Activated gamma-delta T cell treated with anti-CD3 and anti-CD28 coated beads, Interleukin-2, amount 50 U/mL, for 16 hours (primary cell): ENCODE results near the gene OLFM2.
A peak's percentile ranks its signal among the peaks of the same experiment; 100 is the strongest.
"Not testable (repeated sequence)": the region's sequence is repeated elsewhere in the genome, so short reads cannot be mapped to it uniquely, and the experiment has no call there.

Source experiments
- DNase-seq: peaks from one replicate; pipeline ENCODE4 v3.0.0-alpha.2; 2020; ENCODE audit warnings: low read depth

Gene OLFM2

DNA sequence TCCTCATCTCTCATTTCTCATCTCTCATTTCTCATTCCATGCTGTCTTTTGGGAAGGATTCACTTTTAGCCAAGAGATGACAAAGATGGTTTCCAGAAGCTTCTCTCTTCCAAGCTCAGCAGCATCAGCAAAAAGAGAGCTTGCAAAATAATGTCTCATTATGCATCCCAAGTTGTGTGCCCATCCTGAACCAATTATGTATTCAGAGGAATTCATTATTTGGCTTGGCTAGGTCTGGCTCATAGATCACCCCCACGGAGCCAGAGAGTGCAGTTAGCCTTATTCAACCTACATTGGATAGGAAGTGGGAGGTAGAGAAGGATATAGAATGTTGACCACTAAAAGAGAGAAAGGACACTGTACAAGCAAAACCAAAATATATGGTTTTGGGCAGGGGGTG lies 5.4 kb upstream of the OLFM2 start:
- DNase-seq: no peak

DNA sequence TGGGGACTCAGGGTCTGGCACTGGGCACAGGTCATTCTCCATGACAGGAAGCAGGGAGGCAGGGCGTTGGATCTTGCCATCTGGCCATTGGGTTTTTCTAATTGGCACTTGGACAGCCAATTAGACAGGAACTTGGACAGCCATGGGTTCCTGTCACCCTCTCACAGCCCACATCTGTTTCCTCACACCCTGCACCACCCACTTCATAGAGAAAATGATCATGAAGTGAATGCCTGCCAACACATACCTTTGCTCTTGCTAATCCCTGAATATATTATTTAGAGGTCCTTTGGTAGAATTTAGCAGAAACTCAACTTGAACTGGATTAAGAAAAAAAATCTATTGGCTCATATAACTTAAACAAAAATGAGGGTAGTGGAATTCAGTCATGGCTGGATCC lies 4.9 kb upstream of the OLFM2 start:
- DNase-seq: no peak

DNA sequence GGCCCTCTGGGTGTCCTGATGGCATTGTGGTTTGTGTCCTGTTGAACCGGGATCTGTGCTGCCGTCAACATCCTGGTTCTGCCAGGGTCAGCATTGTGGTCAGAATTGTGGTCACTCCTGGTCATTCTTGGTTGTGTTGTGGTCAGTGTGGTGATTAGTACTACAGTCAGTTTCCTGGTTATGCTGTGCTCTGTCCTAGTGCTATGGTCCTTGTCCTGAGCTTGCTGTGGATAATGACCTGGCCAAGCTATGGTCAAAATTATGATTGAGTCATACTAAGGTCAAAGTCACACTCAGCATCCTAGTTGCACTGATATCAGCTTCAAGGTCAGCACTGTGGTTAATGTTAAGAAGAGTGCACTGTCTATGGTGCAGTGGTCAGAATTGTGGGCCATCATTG lies 4.5 kb upstream of the OLFM2 start:
- no peak for DNase-seq

DNA sequence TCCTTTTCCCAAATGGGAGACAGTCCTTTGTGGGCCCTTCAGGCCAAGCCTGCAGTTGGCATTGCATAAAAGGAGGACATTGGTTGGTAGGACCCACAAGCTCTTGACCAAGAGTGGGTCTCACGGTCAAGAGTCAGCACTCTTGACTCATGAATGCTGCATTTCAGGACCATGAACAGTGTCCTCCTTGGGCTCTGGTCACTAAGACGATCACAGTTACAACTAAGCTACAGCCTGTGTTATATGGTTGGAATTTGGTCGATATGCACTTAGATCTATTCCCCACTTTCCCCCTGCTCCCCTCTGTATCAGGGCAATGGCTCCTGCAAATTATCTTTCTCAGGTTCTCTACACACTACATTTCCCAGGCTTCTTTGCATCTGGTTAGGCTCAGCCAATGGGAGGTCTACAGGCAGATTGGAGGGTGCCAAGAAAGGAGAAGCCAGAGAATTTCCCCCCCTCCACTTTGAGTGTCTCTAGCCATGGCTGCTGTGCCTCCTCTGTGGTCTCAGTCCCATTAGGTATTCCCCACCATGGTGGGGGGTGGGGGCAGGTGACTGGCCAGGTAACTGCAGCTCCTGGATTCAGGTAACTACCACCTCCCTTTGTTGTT lies 3.1 kb upstream of the OLFM2 start:
- no peak for DNase-seq

DNA sequence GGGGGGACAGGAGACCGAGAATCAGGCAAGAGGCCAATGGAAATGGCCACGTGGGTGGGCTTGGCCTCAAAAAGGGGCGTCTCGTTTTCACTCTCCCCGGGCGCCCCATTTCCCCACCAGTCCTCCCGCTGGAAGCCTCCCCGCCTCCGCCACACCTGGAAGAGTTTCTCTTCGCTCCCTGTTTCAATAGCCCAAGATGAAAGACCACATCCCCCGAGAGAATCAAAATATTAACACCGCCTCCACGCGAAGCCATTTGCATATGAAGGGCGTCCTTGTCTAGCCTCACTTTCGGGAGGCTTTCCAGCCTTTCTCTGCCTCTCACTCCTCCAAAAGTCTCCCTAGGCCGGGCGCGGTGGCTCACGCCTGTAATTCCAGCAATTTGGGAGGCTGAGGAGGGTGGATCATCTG lies 691 bp upstream of the OLFM2 start:
- DNase-seq: no peak

DNA sequence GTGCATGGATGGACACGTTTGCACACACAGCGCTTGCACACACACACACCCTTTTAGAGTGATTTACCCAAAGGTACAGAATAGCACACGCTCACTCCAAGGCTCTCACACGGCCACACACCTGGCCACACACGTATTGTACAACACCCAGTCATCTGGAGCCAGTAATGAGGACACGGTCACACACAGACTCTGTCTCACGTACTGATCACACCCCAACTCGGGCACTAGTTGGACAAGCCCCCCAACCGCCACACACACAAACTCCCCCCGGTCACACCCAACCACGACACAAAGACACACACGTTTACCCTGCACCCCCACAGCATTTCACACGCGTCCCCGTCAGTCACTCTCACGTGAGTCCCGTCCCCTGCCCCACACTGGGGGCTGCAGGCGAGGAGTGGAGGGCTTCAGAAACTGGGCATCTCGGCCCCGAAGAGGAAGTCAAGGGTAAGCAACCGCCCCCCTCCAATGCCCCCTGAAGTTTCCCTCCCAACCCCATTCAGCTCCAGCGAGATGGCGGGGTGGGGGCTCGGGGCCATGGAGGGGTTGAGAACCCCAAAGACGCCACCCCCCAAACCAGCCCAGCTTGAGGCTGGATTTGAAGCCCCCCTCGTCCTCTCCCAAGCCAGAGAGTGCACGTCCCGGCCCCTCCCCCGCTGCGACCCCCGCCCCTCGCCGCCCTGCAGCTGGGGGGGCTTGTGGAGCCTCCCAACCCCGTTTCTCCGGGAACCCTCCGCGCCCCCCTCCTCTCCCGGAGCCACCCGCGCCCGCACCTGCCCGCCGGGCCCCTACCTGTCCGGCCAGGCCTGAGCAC lies 599 bp downstream of the OLFM2 start:
- no peak for DNase-seq

DNA sequence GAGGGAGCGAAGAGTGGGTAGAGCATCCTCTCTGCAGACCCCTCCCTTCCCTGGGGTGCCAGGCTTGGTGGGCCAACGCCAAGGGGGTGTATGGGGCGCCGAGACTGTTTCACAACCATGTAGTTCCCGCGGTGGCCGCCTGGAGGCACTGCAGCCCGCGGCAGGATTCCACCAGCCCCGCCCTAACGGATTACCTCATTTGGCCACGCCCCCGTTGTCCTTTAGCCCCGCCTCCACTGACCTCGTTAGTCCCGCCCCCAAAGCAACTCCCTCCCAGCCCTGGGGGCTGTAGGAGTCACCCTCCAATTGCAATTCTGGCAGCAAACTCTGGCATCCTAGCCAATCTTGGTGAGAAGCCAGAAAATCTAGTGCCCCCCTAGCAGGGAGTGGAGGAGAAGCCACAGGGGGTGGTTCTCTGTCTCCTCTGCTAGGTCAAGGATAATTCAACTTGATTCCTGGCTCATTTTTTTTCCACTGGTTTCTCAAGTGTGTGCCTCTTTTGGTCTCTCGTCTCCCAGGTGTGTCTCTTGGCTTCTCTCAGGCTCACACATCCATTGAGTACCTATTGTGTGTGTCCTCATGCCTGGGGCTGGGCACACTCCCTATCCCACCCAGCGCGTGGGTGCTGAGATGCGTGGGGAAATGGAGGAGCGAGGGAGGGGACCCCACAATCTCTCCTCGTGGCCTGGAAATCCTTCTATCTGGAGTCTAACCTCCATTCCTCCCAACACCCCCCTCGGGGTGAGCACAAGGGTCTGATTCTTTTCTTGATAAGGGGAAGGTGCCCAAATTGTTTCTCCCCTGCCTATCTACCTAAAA lies 2.0 kb downstream of the OLFM2 start:
- DNase-seq: peak; percentile 75

DNA sequence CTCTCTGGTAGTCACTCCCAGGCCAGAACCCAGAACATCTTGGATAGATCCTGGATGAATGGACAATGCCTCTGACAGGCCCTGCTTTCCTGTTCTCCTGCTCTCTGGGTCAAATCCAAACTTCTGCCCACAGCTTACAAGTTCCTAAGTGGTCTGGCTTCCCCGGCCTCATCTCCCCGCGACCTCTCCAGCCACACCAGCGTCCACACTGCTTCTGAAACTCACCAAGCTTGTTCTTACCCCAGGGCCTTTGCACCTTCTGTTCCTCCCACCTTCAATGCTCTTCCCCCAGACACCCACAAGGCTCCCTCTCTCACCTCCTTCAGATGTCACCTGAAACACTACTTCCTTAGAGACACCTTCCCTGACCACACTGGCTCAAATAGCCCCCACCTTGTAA lies 3.5 kb downstream of the OLFM2 start:
- no peak for DNase-seq

DNA sequence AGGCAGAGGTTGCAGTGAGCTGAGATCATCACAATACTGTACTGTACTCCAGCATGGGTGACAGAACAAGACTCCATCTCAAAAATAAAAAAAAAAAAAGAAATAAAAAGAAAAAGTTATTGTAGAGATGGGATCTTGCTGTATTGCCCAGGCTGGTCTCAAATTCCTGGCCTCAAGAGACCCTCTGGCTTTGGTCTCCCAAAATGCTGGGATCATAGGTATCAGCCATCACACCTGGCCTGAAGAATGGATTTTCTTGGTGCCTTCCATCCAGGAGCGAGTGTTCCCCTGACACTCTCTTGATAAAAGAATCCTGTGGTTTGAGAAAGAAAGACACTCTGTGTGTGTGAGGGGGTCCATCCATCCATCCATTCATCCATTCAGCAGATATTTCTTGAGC lies 4.7 kb downstream of the OLFM2 start:
- DNase-seq: no peak

DNA sequence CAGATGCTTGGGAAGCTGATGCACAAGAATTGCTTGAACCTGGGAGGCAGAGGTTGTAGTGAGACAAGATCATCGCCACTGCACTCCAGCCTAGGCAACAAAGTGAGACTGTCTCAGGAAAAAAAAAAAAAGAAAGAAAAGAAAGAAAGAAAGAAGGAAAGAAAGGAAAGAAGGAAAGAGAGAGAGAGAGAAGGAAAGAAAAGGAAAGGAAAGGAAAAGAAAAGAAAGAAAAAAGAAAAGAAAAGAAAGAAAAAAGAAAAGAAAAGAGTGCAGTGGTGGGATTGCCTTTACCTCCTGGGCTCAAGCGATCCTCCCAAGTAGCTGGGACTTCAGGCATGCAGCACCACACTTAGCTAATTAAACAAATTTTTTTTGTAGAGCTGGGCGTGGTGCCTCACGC lies 12.9 kb downstream of the OLFM2 start:
- no peak for DNase-seq

DNA sequence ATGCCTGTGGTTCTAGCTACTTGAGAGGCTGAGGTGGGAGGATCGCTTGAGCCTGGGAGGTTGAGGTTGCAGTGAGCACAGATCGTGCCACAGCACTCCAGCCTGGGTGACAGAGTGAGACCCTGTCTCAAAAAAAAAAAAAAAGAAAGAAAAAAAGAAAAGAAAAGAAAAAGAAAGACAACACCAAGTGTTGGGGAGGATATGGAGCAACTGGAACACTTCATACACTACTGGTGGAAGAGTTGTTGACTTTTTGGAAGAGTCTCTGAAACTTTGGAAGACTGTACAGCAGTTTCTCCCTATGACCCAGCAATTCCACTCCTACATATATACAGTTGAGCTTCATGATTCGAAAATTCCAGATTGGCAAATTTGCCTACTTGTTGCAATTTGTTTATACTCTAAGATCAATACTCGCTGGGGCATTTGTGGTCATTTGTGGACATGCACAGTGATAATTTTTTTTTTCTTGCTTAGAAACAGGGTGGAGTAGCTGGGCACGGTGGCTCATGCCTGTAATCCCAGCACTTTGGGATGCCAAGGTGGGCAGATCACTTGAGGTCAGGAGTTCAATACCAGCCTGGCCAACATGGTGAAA lies 13.4 kb downstream of the OLFM2 start:
- DNase-seq: not testable (repeated sequence)

DNA sequence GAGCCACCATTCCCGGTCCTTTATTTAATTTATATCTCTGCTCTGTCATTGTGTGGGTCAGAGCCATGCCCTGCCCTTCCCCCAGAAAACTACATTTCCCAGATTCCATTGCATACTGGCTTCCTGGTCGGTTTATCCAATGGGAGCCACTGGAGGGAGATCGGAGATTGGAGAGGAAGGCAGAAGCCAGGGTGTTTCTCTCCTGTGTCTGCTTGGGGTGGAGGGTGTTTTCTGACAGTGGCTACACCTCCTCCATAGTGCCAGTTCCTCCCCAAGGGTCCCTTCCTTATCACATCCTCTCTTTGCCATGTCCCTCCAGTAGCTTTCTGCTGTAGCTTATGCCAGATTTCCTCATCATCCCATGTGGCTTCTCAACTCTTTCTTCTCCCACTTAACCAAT lies 19.0 kb downstream of the OLFM2 start:
- DNase-seq: no peak

DNA sequence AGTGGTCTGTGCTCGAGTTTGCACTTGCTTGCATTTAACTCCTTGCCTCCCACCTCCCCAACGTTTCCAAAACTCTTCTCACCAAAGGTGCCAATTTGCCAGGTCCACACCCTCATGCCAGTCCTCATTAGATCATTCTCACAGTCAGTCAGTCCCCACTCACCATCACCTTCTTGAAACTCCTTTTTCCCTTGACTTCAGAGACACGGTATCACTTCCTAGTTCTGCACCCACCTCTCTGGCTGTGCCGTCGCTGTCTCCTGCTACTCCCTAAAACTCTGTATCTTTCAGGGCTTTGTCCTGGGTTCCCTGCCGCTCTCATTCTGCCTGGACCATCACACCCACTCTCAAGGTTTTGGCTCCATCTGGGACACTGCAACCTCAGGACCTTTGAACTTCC lies 19.6 kb downstream of the OLFM2 start:
- no peak for DNase-seq

DNA sequence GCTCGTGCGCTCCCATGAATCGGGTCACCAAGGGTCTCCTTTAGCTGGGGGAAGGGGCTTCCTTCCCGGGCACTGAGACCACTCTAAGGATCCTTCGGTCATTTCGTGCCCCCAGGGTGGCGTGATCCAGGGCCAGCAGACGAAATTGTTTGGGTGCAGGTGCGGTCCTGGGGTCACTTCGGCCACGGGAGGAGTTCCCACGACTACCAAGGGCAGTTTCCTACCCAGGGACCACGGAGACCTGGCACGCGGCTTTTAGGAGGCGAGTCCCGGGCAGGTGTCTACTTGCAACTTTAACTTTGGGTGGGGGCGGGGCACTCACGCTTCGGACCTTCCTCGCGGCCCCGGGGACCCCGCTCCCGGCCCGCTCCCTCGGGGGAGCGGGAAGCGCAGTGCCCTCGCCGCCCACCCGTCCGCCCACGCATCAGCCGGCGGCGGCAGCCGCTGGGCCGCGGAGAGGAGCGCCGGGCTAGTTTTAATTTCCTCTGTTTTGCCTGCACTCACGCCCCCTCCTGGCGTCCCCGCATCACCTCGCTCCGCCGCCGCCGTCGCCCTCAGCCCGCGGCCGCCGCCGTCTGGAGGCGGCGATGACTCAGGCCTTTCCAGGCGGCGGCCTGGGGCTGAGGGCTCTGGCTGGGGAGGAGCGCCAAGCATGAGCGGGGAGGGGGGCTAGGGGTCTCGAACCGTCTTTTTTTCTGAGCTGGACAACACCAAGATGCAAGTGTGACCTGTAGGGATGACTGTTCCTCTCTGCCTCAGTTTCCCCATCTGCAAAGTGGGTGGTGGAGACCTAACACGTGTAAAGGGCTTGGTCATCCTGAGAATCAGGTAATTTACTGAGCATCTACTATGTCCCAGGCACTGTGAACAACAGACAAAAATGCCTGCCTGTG lies 21.8 kb downstream of the OLFM2 start:
- peak; percentile 64 for DNase-seq

DNA sequence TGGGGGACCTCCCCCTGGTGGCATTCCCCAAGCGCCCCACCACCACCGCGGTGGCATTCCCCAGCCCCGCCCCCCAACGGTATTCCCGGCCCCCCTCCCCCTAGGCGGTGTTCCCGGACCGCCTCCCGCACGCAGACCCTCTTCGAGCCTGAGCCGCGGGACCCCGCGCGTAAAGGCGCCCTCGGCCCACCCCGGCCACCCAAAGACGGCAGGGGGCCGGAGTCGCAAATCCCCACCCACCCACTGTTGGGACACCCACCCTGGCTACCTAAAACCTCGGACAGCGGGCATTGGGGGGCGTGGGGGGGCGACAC lies 22.4 kb downstream of the OLFM2 start:
- DNase-seq: no peak

DNA sequence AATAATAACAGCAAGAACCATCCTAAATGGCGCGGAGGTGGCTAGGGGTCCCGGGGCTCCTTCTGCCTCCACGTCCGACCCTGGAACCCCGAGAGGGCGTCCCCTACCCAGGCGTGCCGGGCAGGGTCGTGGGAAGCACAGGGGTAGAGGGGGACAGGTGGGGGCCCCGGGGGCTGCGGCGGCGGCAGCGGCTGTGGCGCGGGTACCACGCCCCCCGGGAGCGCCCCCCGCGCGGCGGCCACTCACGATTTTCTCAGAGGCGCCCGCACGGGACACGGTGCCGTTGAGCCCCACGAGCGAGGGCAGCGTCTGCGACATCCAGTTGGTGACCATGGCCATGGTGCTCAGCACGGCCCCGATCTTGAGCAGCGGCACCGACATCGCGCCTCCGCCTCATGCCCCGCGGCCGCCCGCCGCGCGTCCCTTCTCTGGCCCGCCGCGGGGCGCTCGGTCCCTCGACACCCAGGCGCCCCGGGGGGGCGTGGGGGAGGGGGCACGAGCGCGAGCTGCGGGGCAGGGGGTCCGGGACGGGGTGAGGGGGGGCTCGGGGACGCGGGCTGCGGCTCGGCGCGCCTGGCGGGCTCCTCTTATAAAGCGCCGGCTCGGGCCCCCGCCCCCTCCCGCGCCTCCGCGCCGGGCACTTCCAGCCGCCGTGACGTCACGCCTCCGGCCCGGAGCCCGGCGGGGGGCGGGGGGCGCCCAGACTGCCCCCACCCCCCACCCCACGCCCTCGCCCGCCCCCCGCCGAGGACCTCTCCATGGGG lies 22.9 kb downstream of the OLFM2 start:
- DNase-seq: no peak

DNA sequence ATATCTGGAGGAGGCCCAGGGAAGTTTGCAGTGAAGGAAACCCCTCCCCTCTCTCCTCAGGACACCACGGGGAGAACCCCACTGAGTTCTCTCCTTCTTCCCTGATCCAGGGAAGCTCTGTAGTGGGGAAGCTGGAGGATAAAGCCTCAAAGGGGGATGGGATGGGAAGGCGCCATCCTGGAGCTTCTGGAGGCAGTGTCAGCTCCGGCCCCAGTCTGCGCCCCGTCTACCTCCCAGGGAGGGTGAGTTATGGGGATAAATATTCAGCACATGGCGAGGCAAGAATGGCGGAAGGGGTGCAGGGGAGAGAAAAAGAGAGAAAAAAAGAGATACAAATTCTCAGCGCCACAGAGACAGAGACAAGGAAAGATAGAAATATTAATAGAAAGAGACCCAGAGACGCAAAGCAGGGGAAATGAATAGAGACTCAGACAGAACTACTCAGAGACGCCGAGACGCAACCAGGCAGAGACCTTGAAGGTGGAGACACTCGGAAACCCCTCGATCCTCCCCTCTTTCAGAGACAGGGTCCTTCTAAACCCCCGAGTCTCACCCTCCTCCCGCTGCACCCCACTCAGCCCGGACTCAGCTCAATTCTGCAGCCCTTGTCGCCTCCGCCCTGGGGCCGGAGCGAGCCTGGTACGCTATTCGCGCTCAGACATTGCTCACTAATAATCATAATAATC lies 23.6 kb downstream of the OLFM2 start:
- DNase-seq: no peak

DNA sequence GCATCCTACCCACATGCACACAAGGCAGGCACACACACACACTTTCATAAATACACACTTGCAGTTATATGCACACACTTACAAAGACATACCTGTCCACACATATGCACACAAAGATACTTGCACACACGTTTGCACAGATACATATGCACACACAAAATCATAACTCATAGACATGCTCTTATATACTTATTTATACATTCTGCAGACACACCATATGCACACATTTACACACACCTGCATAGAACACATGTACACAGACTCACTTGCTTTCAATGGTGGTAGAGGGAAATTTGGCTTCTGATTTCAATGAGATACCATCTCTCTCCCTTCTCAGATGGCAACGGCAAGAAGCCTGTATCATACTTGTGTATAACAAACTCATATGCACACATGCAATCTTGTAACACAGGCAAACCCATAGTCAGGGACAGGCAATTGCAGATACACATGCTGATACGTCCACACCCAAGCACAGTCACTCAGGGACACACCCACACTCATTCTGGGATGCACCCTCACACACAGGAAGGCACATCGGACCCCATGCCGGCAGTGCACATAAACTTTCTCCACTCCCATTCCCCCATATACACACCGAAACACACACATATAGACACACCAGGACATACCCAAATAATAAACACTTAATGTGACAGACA lies 24.7 kb downstream of the OLFM2 start:
- DNase-seq: no peak

DNA sequence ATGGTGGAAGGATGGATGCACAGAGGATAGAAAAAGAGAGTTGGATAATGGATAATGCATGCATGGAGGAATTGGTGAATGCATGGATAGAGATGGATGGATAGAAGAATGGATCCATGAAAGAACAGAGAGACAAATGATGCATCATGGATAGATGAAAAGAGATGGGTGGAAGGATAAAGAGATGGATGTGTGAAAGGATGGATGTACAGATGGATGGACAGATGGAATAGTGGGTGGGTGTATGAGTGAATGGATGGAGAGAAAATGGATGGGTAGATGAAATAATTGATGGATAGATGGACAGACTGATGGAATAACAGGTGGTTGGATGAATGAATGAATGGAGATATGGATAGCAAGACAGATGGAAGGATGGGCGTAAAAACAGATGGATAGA lies 25.7 kb downstream of the OLFM2 start:
- DNase-seq: no peak

DNA sequence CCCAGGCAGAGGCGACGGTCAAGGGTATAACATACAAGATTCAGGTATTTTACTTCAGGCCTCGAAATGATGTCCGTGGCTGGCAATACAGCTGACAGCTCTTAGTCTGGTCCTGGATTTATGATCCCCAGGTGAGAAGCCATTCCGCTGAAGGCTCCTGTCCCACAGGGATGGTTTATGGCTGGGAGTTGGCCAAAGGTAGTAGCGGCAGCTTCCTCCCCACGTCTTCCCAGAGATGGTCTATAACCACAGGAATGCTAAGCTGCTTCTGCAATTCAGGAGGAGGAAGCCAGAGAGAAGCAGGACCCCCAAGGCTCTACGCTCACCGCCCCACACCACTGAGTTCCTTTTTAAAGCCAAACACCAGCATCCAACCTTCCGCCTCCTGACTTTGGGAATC lies 27.1 kb downstream of the OLFM2 start:
- DNase-seq: no peak
